ENCODE data around the gene CRMP1. TPM values are rescaled to one million over a fixed set of nuclear protein-coding genes. Genes with fewer than 3 reads are reported as not detected.

The CRMP1 gene
- total RNA-seq, 1 experiment from 2014 or later: not detected

DNA sequence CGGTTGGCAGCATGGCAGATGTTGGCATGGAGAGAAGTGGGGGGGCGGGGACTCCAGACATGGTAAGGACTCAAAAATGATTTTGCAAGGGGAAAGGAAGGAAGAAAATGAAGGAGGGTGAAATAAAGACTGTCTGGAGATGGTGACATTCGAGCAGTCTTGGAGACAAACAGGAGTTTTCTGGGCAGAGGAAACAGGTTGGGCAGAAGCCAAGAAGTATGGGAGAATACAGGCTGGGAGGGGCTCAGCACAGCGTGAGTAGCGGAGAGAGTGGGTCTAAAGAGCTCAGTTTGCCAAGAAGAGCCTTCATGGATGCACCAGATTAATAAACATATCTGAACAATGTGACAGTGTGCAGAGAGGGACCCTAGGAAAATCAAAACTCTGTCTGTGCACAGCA, 13.3 kb upstream of the CRMP1 start:
- Histone ChIP-seq H3K4me1 (replicated peaks; ENCODE audit: insufficient read depth) (no peaks in the 10 kb centered on the region), H3K79me2 (ENCODE audit: low read depth) (no peaks in the 10 kb centered on the region), H3K4me3 (no peak overlapping the region), H3K9me2 (ENCODE audit: insufficient read depth) (no peaks in the 10 kb centered on the region), H3K27me3 (ENCODE audit: insufficient read depth, low read depth) (peaks cover 47% of the 10 kb centered on the region), H3K4me2 (no peak overlapping the region), H2AFZ (no peak overlapping the region), H3K9me3 (ENCODE audit: insufficient read depth, low read depth) (no peaks in the 10 kb centered on the region), H3K27ac (no peak overlapping the region), H3K36me3 (ENCODE audit: low read depth) (no peaks in the 10 kb centered on the region), H4K20me1 (ENCODE audit: insufficient read depth) (no peaks in the 10 kb centered on the region), H3F3A (ENCODE audit: insufficient read depth, low read depth) (no peaks in the 10 kb centered on the region)
- CTCF ChIA-PET: no interaction called here
- TF ChIP-seq EZH2 (IDR thresholded peaks at IDR 0.05; ENCODE audit: low read depth) (no peak), CTCF (conservative IDR thresholded peaks at IDR 0.05) (no peak)
- POLR2A ChIA-PET (ENCODE audit: unreplicated experiment): no interaction called here
- BruUV-seq (replicated peaks): no TSS peak
- no peak for DNase-seq
- intact Hi-C loops (cut with micrococcal nuclease; ENCODE audit: unreplicated experiment): no loop called here

- H3K9me3 ChIP-seq (ENCODE audit: insufficient read depth, low read depth): no peaks in the 10 kb centered on the region
- CTCF ChIA-PET: no interaction called here
- DNase-seq: no peak
These were observed 12.8 kb upstream of the CRMP1 start for GRCh38 chr4:5905714-5906113.

DNA sequence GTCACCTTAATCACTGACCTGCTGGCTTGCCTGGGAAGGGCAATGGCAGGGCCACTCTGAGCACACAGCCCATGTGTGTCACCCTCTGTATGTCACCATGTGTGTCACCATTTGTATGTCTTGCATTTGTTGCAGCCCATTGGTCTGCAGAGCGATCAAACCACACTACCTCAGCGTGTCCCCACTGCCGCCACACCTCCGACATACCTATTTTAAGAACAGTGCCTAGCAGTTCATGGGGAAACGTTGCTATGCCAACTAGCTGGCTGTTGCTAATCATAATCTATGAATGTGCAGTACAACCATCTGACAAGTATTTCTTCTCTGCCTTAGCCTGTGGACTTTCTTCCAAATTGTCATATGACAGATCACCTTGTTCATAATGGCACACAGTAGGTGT, 8.0 kb upstream of the CRMP1 start:
- Histone ChIP-seq H3F3A (ENCODE audit: insufficient read depth, low read depth) (no peaks in the 10 kb centered on the region), H3K4me2 (no peak overlapping the region), H3K4me3 (no peak overlapping the region), H3K9me2 (ENCODE audit: insufficient read depth) (no peaks in the 10 kb centered on the region), H4K20me1 (ENCODE audit: insufficient read depth) (no peaks in the 10 kb centered on the region), H3K9me3 (ENCODE audit: insufficient read depth, low read depth) (no peaks in the 10 kb centered on the region), H3K36me3 (ENCODE audit: low read depth) (no peaks in the 10 kb centered on the region), H3K4me1 (replicated peaks; ENCODE audit: insufficient read depth) (no peaks in the 10 kb centered on the region), H3K27ac (no peak overlapping the region), H3K27me3 (ENCODE audit: insufficient read depth, low read depth) (peaks cover 91% of the 10 kb centered on the region), H2AFZ (no peak overlapping the region), H3K79me2 (ENCODE audit: low read depth) (no peaks in the 10 kb centered on the region)
- intact Hi-C loops (cut with micrococcal nuclease; ENCODE audit: unreplicated experiment): no loop called here
- DNase-seq: no peak
- TF ChIP-seq CTCF (conservative IDR thresholded peaks at IDR 0.05): no peak
- no peak for TF ChIP-seq EZH2 (IDR thresholded peaks at IDR 0.05; ENCODE audit: low read depth)
- POLR2A ChIA-PET (ENCODE audit: unreplicated experiment): no interaction called here
- no TSS peak for BruUV-seq (replicated peaks)
- CTCF ChIA-PET: no interaction called here

More at GRCh38 chr4:5905714-5906113, 12.8 kb upstream of the CRMP1 start:
- no peaks in the 10 kb centered on the region for H3K4me1 ChIP-seq (replicated peaks; ENCODE audit: insufficient read depth)
- no peak overlapping the region for H2AFZ ChIP-seq
- TF ChIP-seq EZH2 (IDR thresholded peaks at IDR 0.05; ENCODE audit: low read depth) (no peak), CTCF (conservative IDR thresholded peaks at IDR 0.05) (no peak)
- BruUV-seq (replicated peaks): no TSS peak
- intact Hi-C loops (cut with micrococcal nuclease; ENCODE audit: unreplicated experiment): no loop called here
- no peaks in the 10 kb centered on the region for H3K9me2 ChIP-seq (ENCODE audit: insufficient read depth)
- no peak overlapping the region for H3K4me3 ChIP-seq
- H3K27ac ChIP-seq: no peak overlapping the region
- no peaks in the 10 kb centered on the region for H4K20me1 ChIP-seq (ENCODE audit: insufficient read depth)
- no peaks in the 10 kb centered on the region for H3K79me2 ChIP-seq (ENCODE audit: low read depth)
- POLR2A ChIA-PET (ENCODE audit: unreplicated experiment): no interaction called here
- H3K36me3 ChIP-seq (ENCODE audit: low read depth): no peaks in the 10 kb centered on the region
- no peaks in the 10 kb centered on the region for H3F3A ChIP-seq (ENCODE audit: insufficient read depth, low read depth)
- H3K27me3 ChIP-seq (ENCODE audit: insufficient read depth, low read depth): peaks cover 49% of the 10 kb centered on the region
- no peak overlapping the region for H3K4me2 ChIP-seq

Data from PC-9 (cell line).